Mesendoderm (in vitro differentiated cells): Measurements from ENCODE around the gene TARS2.

Experiments
- DNase-seq: peaks from one replicate; pipeline ENCODE4 v3.0.0; 2013
- H2AK5ac ChIP-seq: 2 replicates; pipeline ENCODE4 v1.6.1; 2013; ENCODE audit warnings: low read length, inconsistent platforms
- H2BK120ac ChIP-seq: 2 replicates; pipeline ENCODE4 v1.6.1; 2013; ENCODE audit warnings: low read depth, mild to moderate bottlenecking, low read length, moderate library complexity, mixed read lengths
- H2BK15ac ChIP-seq: replicated peaks from 2 replicates; pipeline ENCODE4 v1.6.1; 2013; ENCODE audit warnings: low read depth, mild to moderate bottlenecking, moderate library complexity
- H2BK5ac ChIP-seq: 2 replicates; pipeline ENCODE4 v1.6.1; 2013; ENCODE audit warnings: low read length, inconsistent platforms
- H3K18ac ChIP-seq: 2 replicates; pipeline ENCODE4 v1.6.1; 2013; ENCODE audit warnings: mild to moderate bottlenecking, low read length, mixed read lengths
- H3K23ac ChIP-seq: one replicate; pipeline ENCODE4 v1.6.1; 2013; ENCODE audit warnings: low read length
- H3K27ac ChIP-seq: 2 replicates; pipeline ENCODE4 v1.5.1; 2013; ENCODE audit warnings: low read depth, mild to moderate bottlenecking, inconsistent platforms, low read length, moderate library complexity
- H3K27me3 ChIP-seq: 2 replicates; pipeline ENCODE4 v1.6.1; 2013; ENCODE audit warnings: low read length, control low read depth, mild to moderate bottlenecking, inconsistent platforms; ENCODE audit not compliant: insufficient read depth, poor library complexity
- H3K36me3 ChIP-seq: 2 replicates; pipeline ENCODE4 v1.6.1; 2013; ENCODE audit warnings: low read length, inconsistent platforms; ENCODE audit not compliant: control insufficient read depth, insufficient read depth
- H3K4ac ChIP-seq: one replicate; pipeline ENCODE4 v1.6.1; 2013; ENCODE audit warnings: low read depth, mild to moderate bottlenecking, low read length, moderate library complexity
- H3K4me1 ChIP-seq: 2 replicates; pipeline ENCODE4 v1.6.1; 2013; ENCODE audit warnings: low read depth, low read length, inconsistent platforms; ENCODE audit not compliant: control insufficient read depth
- H3K4me2 ChIP-seq: 2 replicates; pipeline ENCODE4 v1.6.1; 2013; ENCODE audit warnings: low read length
- H3K4me3 ChIP-seq: 2 replicates; pipeline ENCODE4 v1.5.1; 2013; ENCODE audit warnings: mild to moderate bottlenecking, low read length
- H3K56ac ChIP-seq: one replicate; pipeline ENCODE4 v1.6.1; 2013; ENCODE audit warnings: low read length
- H3K79me1 ChIP-seq: 2 replicates; pipeline ENCODE4 v1.6.1; 2013; ENCODE audit warnings: low read length, inconsistent platforms
- H3K79me2 ChIP-seq: 2 replicates; pipeline ENCODE4 v1.6.1; 2013; ENCODE audit warnings: mild to moderate bottlenecking, low read length; ENCODE audit not compliant: control insufficient read depth, insufficient read depth
- H3K9ac ChIP-seq: 2 replicates; pipeline ENCODE4 v1.6.1; 2013; ENCODE audit warnings: low read length, inconsistent platforms
- H4K5ac ChIP-seq: one replicate; pipeline ENCODE4 v1.6.1; 2013; ENCODE audit warnings: low read length
- H4K8ac ChIP-seq: one replicate; pipeline ENCODE4 v1.6.1; 2013; ENCODE audit warnings: low read depth, mild to moderate bottlenecking, control low read depth, low read length, moderate library complexity
- WGBS: extraction: QIAGEN DNeasy Blood & Tissue Kit; methylation state at CpG from one replicate; pipeline ENCODE4 v1.1.7; 2013; ENCODE audit warnings: low lambda C conversion rate, missing lambda C conversion rate; ENCODE audit not compliant: insufficient coverage; ENCODE audit errors: extremely low coverage; 5-methylcytosine and 5-hydroxymethylcytosine counted together

The TARS2 gene

GRCh38 chr1:150553392-150554085 lies 66.3 kb downstream of the TARS2 start:
- H3K4me2 ChIP-seq = no peak overlapping the region
- H4K8ac ChIP-seq = no peak overlapping the region
- no peaks in the 10 kb centered on the region for H3K27me3 ChIP-seq
- no CpG with 5 or more reads among the region's 23 CpGs for WGBS
- H3K23ac ChIP-seq = no peak overlapping the region
- H3K18ac ChIP-seq = no peak overlapping the region
- no peak overlapping the region for H2AK5ac ChIP-seq
- no peak overlapping the region for H2BK120ac ChIP-seq
- no peak for DNase-seq
- H3K27ac ChIP-seq = no peak overlapping the region
- H3K79me2 ChIP-seq = no peaks in the 10 kb centered on the region
- H3K4me1 ChIP-seq = no peaks in the 10 kb centered on the region
- H4K5ac ChIP-seq = no peak overlapping the region
- H3K79me1 ChIP-seq = no peaks in the 10 kb centered on the region
- H3K56ac ChIP-seq = peak overlapping the region; percentile 15
- H3K36me3 ChIP-seq = no peaks in the 10 kb centered on the region
- H2BK15ac ChIP-seq = no peak overlapping the region
- no peak overlapping the region for H3K9ac ChIP-seq
- no peak overlapping the region for H2BK5ac ChIP-seq
- H3K4ac ChIP-seq = no peak overlapping the region
- no peak overlapping the region for H3K4me3 ChIP-seq

DNA sequence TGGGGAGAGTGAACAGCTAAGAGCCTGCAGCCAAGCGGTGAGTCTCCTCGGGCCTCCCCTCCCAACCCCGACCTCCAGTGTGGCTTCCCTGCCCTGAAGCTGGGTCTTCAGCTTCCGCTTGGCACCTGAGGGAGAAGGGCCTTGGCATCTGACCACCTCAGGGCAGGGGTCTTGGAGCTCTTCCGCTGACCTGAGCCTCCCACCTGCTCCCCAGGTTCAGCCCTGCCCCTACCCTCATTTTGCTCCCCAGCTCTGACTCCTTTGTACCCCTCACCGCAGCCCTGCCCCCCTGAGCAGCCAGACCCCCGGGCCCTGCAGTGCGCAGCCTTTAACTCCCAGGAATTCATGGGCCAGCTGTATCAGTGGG lies 66.8 kb downstream of the TARS2 start:
- no peak for DNase-seq
- Histone ChIP-seq H4K5ac (no peak overlapping the region), H2BK5ac (no peak overlapping the region), H3K4ac (no peak overlapping the region), H3K4me2 (no peak overlapping the region), H3K27ac (no peak overlapping the region), H4K8ac (no peak overlapping the region), H2BK120ac (no peak overlapping the region), H3K79me2 (no peaks in the 10 kb centered on the region), H3K4me1 (no peaks in the 10 kb centered on the region), H3K18ac (no peak overlapping the region), H3K79me1 (no peaks in the 10 kb centered on the region), H3K9ac (no peak overlapping the region), H2BK15ac (no peak overlapping the region), H3K23ac (no peak overlapping the region), H3K4me3 (no peak overlapping the region), H2AK5ac (no peak overlapping the region), H3K56ac (no peak overlapping the region), H3K27me3 (no peaks in the 10 kb centered on the region), H3K36me3 (no peaks in the 10 kb centered on the region)
- WGBS = no CpG with 5 or more reads among the region's 8 CpGs

- H3K4me1 ChIP-seq = no peaks in the 10 kb centered on the region
- H2BK120ac ChIP-seq = no peak overlapping the region
- WGBS = no CpG with 5 or more reads among the region's 19 CpGs
- no peak overlapping the region for H3K9ac ChIP-seq
- H3K4me2 ChIP-seq = no peak overlapping the region
- H3K79me2 ChIP-seq = no peaks in the 10 kb centered on the region
- H3K18ac ChIP-seq = no peak overlapping the region
- no peaks in the 10 kb centered on the region for H3K36me3 ChIP-seq
- H3K27ac ChIP-seq = no peak overlapping the region
- H4K5ac ChIP-seq = no peak overlapping the region
- no peak overlapping the region for H3K4me3 ChIP-seq
- no peak for DNase-seq
- no peak overlapping the region for H2BK5ac ChIP-seq
- H4K8ac ChIP-seq = no peak overlapping the region
- no peak overlapping the region for H2AK5ac ChIP-seq
- no peak overlapping the region for H3K56ac ChIP-seq
- H3K4ac ChIP-seq = no peak overlapping the region
- H3K23ac ChIP-seq = no peak overlapping the region
- no peak overlapping the region for H2BK15ac ChIP-seq
- no peaks in the 10 kb centered on the region for H3K27me3 ChIP-seq
- no peaks in the 10 kb centered on the region for H3K79me1 ChIP-seq
Measured at GRCh38 chr1:150555198-150555970, 68.2 kb downstream of the TARS2 start.

- Histone ChIP-seq H2BK120ac (no peak overlapping the region), H3K27ac (no peak overlapping the region), H3K79me1 (no peaks in the 10 kb centered on the region), H3K4me1 (no peaks in the 10 kb centered on the region), H3K36me3 (no peaks in the 10 kb centered on the region), H3K27me3 (no peaks in the 10 kb centered on the region), H2BK5ac (no peak overlapping the region), H3K56ac (no peak overlapping the region), H2AK5ac (no peak overlapping the region), H4K5ac (no peak overlapping the region), H3K4me2 (no peak overlapping the region), H3K9ac (no peak overlapping the region), H3K23ac (no peak overlapping the region), H4K8ac (no peak overlapping the region), H3K18ac (no peak overlapping the region), H2BK15ac (no peak overlapping the region), H3K79me2 (no peaks in the 10 kb centered on the region), H3K4ac (no peak overlapping the region), H3K4me3 (no peak overlapping the region)
- DNase-seq = peak; percentile 57
- WGBS = no CpG with 5 or more reads among the region's 26 CpGs
Measured at GRCh38 chr1:150555971-150556865, 69.0 kb downstream of the TARS2 start.

DNA sequence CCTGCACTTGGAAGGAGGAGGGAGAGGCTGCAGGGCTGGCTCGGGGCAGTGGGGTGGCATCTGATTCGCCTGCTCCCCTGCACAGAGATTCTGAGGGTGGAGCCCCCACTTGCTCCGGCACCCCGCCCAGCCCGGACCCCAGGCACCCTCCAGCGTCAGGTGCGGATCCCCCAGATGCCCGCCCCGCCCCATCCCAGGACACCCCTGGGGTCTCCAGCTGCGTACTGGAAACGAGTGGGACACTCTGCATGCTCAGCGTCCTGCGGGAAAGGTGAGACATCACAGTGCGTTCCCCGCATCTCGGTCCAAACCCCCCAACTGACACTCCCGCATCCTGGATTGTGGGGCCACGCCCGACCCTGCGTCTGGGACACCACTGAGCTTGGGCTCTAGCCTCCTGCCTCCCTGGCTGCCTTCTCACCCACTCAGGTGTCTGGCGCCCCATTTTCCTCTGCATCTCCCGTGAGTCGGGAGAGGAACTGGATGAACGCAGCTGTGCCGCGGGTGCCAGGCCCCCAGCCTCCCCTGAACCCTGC lies 69.9 kb downstream of the TARS2 start:
- no CpG with 5 or more reads among the region's 26 CpGs for WGBS
- H3K27ac ChIP-seq = no peak overlapping the region

More for the DNA sequence above, 69.9 kb downstream of the TARS2 start:
- Histone ChIP-seq H3K4me3 (no peak overlapping the region), H2BK120ac (no peak overlapping the region), H3K4ac (no peak overlapping the region), H4K5ac (no peak overlapping the region), H3K4me1 (no peaks in the 10 kb centered on the region), H3K56ac (no peak overlapping the region), H3K36me3 (no peaks in the 10 kb centered on the region), H3K23ac (no peak overlapping the region), H3K9ac (no peak overlapping the region), H2BK5ac (no peak overlapping the region), H3K79me2 (no peaks in the 10 kb centered on the region), H3K4me2 (no peak overlapping the region), H3K79me1 (no peaks in the 10 kb centered on the region), H2BK15ac (no peak overlapping the region), H4K8ac (no peak overlapping the region), H2AK5ac (no peak overlapping the region), H3K27me3 (no peaks in the 10 kb centered on the region), H3K18ac (no peak overlapping the region)
- no peak for DNase-seq
